HEK293 (cell line): Measurements from ENCODE around the gene FBXO45.
A peak's percentile ranks its signal among the peaks of the same experiment; 100 is the strongest.

Experiments
- CTCF ChIA-PET: fragments of 350-600 bp; formaldehyde crosslinking; extraction: SDS; loops from one replicate; lab custom pipeline; 2021; ENCODE audit warnings: antibody characterized with exemption; lab: Yijun Ruan, JAX
- POLR2A ChIA-PET: fragments of 300-600 bp; formaldehyde crosslinking; extraction: SDS; loops from one replicate; lab custom pipeline; 2020; ENCODE audit warnings: antibody characterized with exemption, inconsistent platforms; lab: Yijun Ruan, JAX
- H3K27ac ChIP-seq: fragments of 200-500 bp; sonication (Bioruptor generic); 2 replicates; pipeline ENCODE4 v1.5.1; 2014; ENCODE audit warnings: low read depth, low read length, control low read depth, inconsistent platforms; ENCODE audit errors: extremely low read depth
- H3K36me3 ChIP-seq, 2 experiments: fragments of 200-500 bp in 1 of 2; sonication (Bioruptor generic) in 1 of 2; 1 replicate in 1 of 2; 2 replicates in 1 of 2; pipeline ENCODE4 v1.5.1; 2014 to 2017; ENCODE audit warnings: inconsistent platforms in 2 of 2, low read length in 2 of 2; ENCODE audit not compliant: control insufficient read depth in 2 of 2, insufficient read depth in 1 of 2
- H3K4me1 ChIP-seq: fragments of 200-500 bp; sonication (Bioruptor generic); 2 replicates; pipeline ENCODE4 v1.5.1; 2014; ENCODE audit warnings: mild to moderate bottlenecking, low read length, inconsistent platforms; ENCODE audit not compliant: control insufficient read depth, insufficient read depth
- H3K4me3 ChIP-seq: 2 replicates; pipeline ENCODE4 v1.5.1; 2011; ENCODE audit warnings: low read depth, mild to moderate bottlenecking, control low read depth, low read length, moderate library complexity
- H3K9me3 ChIP-seq: fragments of 200-500 bp; sonication (Bioruptor generic); 2 replicates; pipeline ENCODE4 v1.5.1; 2014; ENCODE audit warnings: low read depth, low read length, inconsistent platforms; ENCODE audit not compliant: control insufficient read depth, insufficient read depth
- BCL11A ChIP-seq: fragments of 450-650 bp; formaldehyde crosslinking; IDR thresholded peaks from 2 replicates; pipeline ENCODE4 v1.5.1; 2016; ENCODE audit warnings: low read depth, missing biosample characterization, missing genetic modification characterization
- FEZF1 ChIP-seq: fragments of 450-650 bp; formaldehyde crosslinking; IDR thresholded peaks from 2 replicates; pipeline ENCODE4 v1.5.1; 2016; ENCODE audit warnings: missing biosample characterization, missing genetic modification characterization
- GLIS2 ChIP-seq: fragments of 450-650 bp; formaldehyde crosslinking; IDR thresholded peaks from 2 replicates; pipeline ENCODE4 v1.5.1; 2016; ENCODE audit warnings: missing biosample characterization, missing genetic modification characterization
- KLF8 ChIP-seq: fragments of 450-650 bp; formaldehyde crosslinking; IDR thresholded peaks from 2 replicates; pipeline ENCODE4 v1.5.1; 2016; ENCODE audit warnings: missing biosample characterization, missing genetic modification characterization
- MZF1 ChIP-seq: fragments of 450-650 bp; formaldehyde crosslinking; IDR thresholded peaks from 2 replicates; pipeline ENCODE4 v1.5.1; 2017; ENCODE audit warnings: missing biosample characterization, missing genetic modification characterization, borderline replicate concordance
- REPIN1 ChIP-seq: fragments of 450-650 bp; formaldehyde crosslinking; IDR thresholded peaks from 2 replicates; pipeline ENCODE4 v1.5.1; 2017; ENCODE audit warnings: missing biosample characterization, missing genetic modification characterization, low read depth
- ZFP3 ChIP-seq: fragments of 450-650 bp; formaldehyde crosslinking; IDR thresholded peaks from 2 replicates; pipeline ENCODE4 v1.5.1; 2016; ENCODE audit warnings: low read depth, missing biosample characterization, missing genetic modification characterization
- ZIC2 ChIP-seq: fragments of 450-650 bp; formaldehyde crosslinking; IDR thresholded peaks from 2 replicates; pipeline ENCODE4 v1.5.1; 2016; ENCODE audit warnings: missing biosample characterization, missing genetic modification characterization
- ZNF132 ChIP-seq: fragments of 450-650 bp; formaldehyde crosslinking; IDR thresholded peaks from 2 replicates; pipeline ENCODE4 v1.5.1; 2017; ENCODE audit warnings: missing biosample characterization, missing genetic modification characterization, borderline replicate concordance
- ZNF138 ChIP-seq: fragments of 450-650 bp; formaldehyde crosslinking; IDR thresholded peaks from 2 replicates; pipeline ENCODE4 v1.5.1; 2016; ENCODE audit warnings: missing biosample characterization, missing genetic modification characterization, borderline replicate concordance
- ZNF140 ChIP-seq: fragments of 450-650 bp; formaldehyde crosslinking; IDR thresholded peaks from 2 replicates; pipeline ENCODE4 v1.5.1; 2016; ENCODE audit warnings: missing biosample characterization, missing genetic modification characterization
- ZNF146 ChIP-seq: fragments of 450-650 bp; formaldehyde crosslinking; IDR thresholded peaks from 2 replicates; pipeline ENCODE4 v1.5.1; 2016; ENCODE audit warnings: missing biosample characterization, missing genetic modification characterization
- ZNF274 ChIP-seq, 2 experiments: fragments of 200-500 bp in 1 of 2; fragments of 450-650 bp in 1 of 2; sonication (Bioruptor generic) in 1 of 2; formaldehyde crosslinking in 1 of 2; IDR thresholded peaks; 2 replicates each; pipeline versions ENCODE4 v1.5.1 to v1.6.1; 2014 to 2016; ENCODE audit warnings: borderline replicate concordance in 1 of 2, inconsistent platforms in 1 of 2, low read length in 1 of 2, missing biosample characterization in 1 of 2, missing genetic modification characterization in 1 of 2
- ZNF341 ChIP-seq: fragments of 450-650 bp; formaldehyde crosslinking; IDR thresholded peaks from 2 replicates; pipeline ENCODE4; 2016; ENCODE audit warnings: low read depth, missing biosample characterization, missing genetic modification characterization
- ZNF354C ChIP-seq: fragments of 450-650 bp; formaldehyde crosslinking; IDR thresholded peaks from 2 replicates; pipeline ENCODE4 v1.5.1; 2016; ENCODE audit warnings: missing biosample characterization, missing genetic modification characterization, low read depth, borderline replicate concordance
- ZNF473 ChIP-seq: fragments of 450-650 bp; formaldehyde crosslinking; IDR thresholded peaks from 2 replicates; pipeline ENCODE4 v1.5.1; 2017; ENCODE audit warnings: missing biosample characterization, missing genetic modification characterization
- ZNF529 ChIP-seq: fragments of 450-650 bp; formaldehyde crosslinking; IDR thresholded peaks from 2 replicates; pipeline ENCODE4 v1.5.1; 2017; ENCODE audit warnings: missing genetic modification characterization, missing biosample characterization; ENCODE audit not compliant: insufficient replicate concordance
- ZNF544 ChIP-seq: fragments of 450-650 bp; formaldehyde crosslinking; IDR thresholded peaks from 2 replicates; pipeline ENCODE4 v1.5.0; 2017; ENCODE audit warnings: missing biosample characterization, missing genetic modification characterization
- ZNF596 ChIP-seq: fragments of 450-650 bp; IDR thresholded peaks from 2 replicates; pipeline ENCODE4 v1.5.0; 2018; ENCODE audit warnings: missing biosample characterization, mild to moderate bottlenecking, missing genetic modification characterization, moderate library complexity
- ZNF629 ChIP-seq: fragments of 450-650 bp; formaldehyde crosslinking; IDR thresholded peaks from 2 replicates; pipeline ENCODE4 v1.5.1; 2017; ENCODE audit warnings: missing biosample characterization, missing genetic modification characterization
- ZNF660 ChIP-seq: fragments of 450-650 bp; IDR thresholded peaks from 2 replicates; pipeline ENCODE4 v1.5.1; 2018; ENCODE audit warnings: missing biosample characterization, mild to moderate bottlenecking, missing genetic modification characterization
- ZNF670 ChIP-seq: fragments of 450-650 bp; formaldehyde crosslinking; IDR thresholded peaks from 2 replicates; pipeline ENCODE4 v1.5.1; 2016; ENCODE audit warnings: missing biosample characterization, missing genetic modification characterization, low read depth
- ZNF701 ChIP-seq: fragments of 450-650 bp; formaldehyde crosslinking; IDR thresholded peaks from 2 replicates; pipeline ENCODE4 v1.5.1; 2016; ENCODE audit warnings: missing biosample characterization, missing genetic modification characterization
- ZNF768 ChIP-seq: fragments of 450-650 bp; formaldehyde crosslinking; IDR thresholded peaks from 2 replicates; pipeline ENCODE4 v1.5.1; 2018; ENCODE audit warnings: missing biosample characterization, mild to moderate bottlenecking, missing genetic modification characterization
- TF ChIP-seq, protein P1 (sequence below): fragments of 450-650 bp; formaldehyde crosslinking; IDR thresholded peaks from 2 replicates; pipeline ENCODE4 v1.5.1; 2017; ENCODE audit warnings: missing biosample characterization, missing genetic modification characterization
- TF ChIP-seq, protein P2 (sequence below): fragments of 450-650 bp; formaldehyde crosslinking; IDR thresholded peaks from 2 replicates; pipeline ENCODE4 v1.5.1; 2016; ENCODE audit warnings: missing biosample characterization, missing genetic modification characterization, low read depth

The FBXO45 gene

DNA sequence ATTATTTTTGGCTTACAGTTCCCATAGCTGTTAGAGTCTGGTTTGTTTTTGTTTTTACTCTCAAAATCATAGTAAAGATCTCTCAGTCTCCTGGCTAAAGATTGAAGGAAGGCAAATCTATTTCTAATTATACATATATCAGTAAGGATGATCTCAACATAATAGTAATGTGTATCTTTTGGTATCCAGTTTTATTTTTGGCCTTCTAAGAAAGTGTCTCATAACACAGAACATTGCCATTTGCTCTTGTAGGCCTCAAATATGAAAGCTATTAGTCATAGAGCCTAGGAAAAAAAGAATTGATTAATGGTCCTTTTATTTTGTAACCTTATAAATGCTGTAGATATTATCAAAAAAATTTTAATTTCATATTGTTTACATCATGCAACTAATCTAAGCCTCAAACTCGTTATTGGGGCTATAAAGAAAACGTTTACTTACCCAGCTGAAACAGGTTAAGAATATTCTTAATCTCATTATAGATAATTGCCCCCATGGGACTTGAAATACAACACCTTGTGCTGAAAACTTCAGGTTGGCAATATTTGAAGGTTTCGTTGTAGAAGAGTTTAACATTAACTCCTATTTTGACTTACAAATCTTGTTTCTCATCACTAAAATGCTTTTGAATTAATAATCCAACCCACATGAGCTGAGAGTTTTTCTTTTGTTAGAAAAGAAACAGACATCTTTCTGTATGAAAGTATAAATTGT lies 16.7 kb downstream of the FBXO45 start:
- ChIA-PET CTCF (interaction anchor here (0.7 kb wide), 1 partner anchor 38 kb away, joined by 6 read pairs; no protein-coding TSS in a partner anchor), POLR2A (no interaction called here)
- H3K36me3 ChIP-seq = peaks cover 0 to 37% of the 10 kb centered on the region in 2 experiments; a peak in 1 of 3 replicates
- no peaks in the 10 kb centered on the region for H3K4me1 ChIP-seq
- TF ChIP-seq ZNF596 (tag by site-specific recombination) = no peak
- TF ChIP-seq ZFP3 (tag by site-specific recombination) = no peak
- no peak for TF ChIP-seq BCL11A
- TF ChIP-seq, protein P1, sequence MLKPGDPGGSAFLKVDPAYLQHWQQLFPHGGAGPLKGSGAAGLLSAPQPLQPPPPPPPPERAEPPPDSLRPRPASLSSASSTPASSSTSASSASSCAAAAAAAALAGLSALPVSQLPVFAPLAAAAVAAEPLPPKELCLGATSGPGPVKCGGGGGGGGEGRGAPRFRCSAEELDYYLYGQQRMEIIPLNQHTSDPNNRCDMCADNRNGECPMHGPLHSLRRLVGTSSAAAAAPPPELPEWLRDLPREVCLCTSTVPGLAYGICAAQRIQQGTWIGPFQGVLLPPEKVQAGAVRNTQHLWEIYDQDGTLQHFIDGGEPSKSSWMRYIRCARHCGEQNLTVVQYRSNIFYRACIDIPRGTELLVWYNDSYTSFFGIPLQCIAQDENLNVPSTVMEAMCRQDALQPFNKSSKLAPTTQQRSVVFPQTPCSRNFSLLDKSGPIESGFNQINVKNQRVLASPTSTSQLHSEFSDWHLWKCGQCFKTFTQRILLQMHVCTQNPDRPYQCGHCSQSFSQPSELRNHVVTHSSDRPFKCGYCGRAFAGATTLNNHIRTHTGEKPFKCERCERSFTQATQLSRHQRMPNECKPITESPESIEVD (tag by site-specific recombination) = peak; percentile 55
- TF ChIP-seq ZNF138 (tag by site-specific recombination) = no peak
- TF ChIP-seq ZNF132 (tag by site-specific recombination) = no peak
- no peak for TF ChIP-seq ZNF529
- H3K27ac ChIP-seq = no peak overlapping the region
- no peak overlapping the region for H3K4me3 ChIP-seq
- H3K9me3 ChIP-seq = no peaks in the 10 kb centered on the region

DNA sequence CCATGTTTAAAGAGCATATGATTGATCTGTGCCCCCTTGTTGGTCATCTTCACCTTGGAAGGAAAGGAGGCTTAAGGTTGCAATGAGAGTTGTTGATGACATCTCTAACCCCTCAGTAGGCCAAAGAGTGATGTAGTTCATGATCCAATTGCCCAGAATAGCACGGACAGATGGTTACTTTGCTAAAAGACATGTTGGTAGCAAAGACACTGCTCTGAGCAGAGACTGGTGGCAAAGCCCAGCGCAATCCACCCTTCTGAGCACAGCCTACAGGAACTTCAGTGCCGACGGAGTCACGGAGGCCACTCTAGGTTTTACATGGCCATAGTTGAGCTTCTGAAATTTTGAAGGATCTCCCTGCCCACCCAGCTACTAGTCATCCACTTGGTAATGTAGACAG lies 21.8 kb downstream of the FBXO45 start:
- CTCF ChIA-PET = interaction anchor here (0.5 kb wide), 1 partner anchor 394 kb away, joined by 3 read pairs; no protein-coding TSS in a partner anchor
- Histone ChIP-seq H3K36me3 (peaks cover 0 to 10% of the 10 kb centered on the region in 2 experiments; a peak in 1 of 3 replicates), H3K4me3 (no peak overlapping the region), H3K27ac (no peak overlapping the region), H3K9me3 (no peaks in the 10 kb centered on the region), H3K4me1 (no peaks in the 10 kb centered on the region)
- POLR2A ChIA-PET = no interaction called here
- no peak for TF ChIP-seq ZNF701 (tag by site-specific recombination)
- TF ChIP-seq ZNF670 = no peak
- no peak for TF ChIP-seq ZNF354C
- no peak for TF ChIP-seq ZNF768 (tag by site-specific recombination)
- no peak for TF ChIP-seq MZF1 (tag by site-specific recombination)
- no peak for TF ChIP-seq ZNF140 (tag by site-specific recombination)
- TF ChIP-seq GLIS2 = no peak
- no peak for TF ChIP-seq ZNF660 (tag by site-specific recombination)
- no peak for TF ChIP-seq ZNF473 (tag by site-specific recombination)
- TF ChIP-seq ZNF544 (tag by site-specific recombination) = no peak
- TF ChIP-seq ZNF274 (IDR thresholded peaks at IDR 0.05; ENCODE audit: low read length) = no peak
- no peak for TF ChIP-seq ZNF274 (tag by site-specific recombination; IDR thresholded peaks at IDR 0.05; ENCODE audit: borderline replicate concordance)
- TF ChIP-seq ZNF629 (tag by site-specific recombination) = no peak

DNA sequence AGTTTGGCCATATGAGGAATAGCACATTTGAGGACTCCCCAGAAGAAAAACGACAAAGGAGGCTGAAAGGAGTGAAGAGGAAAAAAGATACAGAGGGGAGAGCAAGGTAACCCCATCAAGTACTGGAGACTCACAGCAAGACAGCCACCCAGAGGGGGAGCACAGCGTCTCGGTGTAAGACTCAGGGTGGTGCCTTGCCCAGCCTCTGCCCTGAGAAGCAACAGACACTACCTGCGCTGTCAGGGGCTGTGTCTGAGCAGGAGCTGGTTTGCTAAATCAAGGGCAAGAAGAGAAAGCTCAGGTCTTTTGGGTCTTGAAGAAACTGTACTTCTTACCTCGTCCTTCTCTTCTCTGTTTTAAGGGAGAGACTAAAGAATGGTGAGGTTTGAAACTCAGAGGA lies 27.9 kb downstream of the FBXO45 start:
- Histone ChIP-seq H3K27ac (no peak overlapping the region), H3K36me3 (no peaks in the 10 kb centered on the region), H3K4me1 (no peaks in the 10 kb centered on the region), H3K9me3 (no peaks in the 10 kb centered on the region), H3K4me3 (no peak overlapping the region)
- TF ChIP-seq ZNF146 (tag by site-specific recombination) = no peak
- no peak for TF ChIP-seq REPIN1 (tag by site-specific recombination)
- no peak for TF ChIP-seq KLF8 (tag by site-specific recombination)
- peak; percentile 26; the same call in 1 of the 2 replicates for TF ChIP-seq ZIC2 (tag by site-specific recombination)
- TF ChIP-seq, protein P2, sequence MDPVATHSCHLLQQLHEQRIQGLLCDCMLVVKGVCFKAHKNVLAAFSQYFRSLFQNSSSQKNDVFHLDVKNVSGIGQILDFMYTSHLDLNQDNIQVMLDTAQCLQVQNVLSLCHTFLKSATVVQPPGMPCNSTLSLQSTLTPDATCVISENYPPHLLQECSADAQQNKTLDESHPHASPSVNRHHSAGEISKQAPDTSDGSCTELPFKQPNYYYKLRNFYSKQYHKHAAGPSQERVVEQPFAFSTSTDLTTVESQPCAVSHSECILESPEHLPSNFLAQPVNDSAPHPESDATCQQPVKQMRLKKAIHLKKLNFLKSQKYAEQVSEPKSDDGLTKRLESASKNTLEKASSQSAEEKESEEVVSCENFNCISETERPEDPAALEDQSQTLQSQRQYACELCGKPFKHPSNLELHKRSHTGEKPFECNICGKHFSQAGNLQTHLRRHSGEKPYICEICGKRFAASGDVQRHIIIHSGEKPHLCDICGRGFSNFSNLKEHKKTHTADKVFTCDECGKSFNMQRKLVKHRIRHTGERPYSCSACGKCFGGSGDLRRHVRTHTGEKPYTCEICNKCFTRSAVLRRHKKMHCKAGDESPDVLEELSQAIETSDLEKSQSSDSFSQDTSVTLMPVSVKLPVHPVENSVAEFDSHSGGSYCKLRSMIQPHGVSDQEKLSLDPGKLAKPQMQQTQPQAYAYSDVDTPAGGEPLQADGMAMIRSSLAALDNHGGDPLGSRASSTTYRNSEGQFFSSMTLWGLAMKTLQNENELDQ (tag by site-specific recombination) = no peak
- no peak for TF ChIP-seq ZNF341 (tag by site-specific recombination)
- no peak for TF ChIP-seq FEZF1 (tag by site-specific recombination)
- TF ChIP-seq ZNF629 (tag by site-specific recombination) = no peak
- CTCF ChIA-PET = interaction anchor here (0.9 to 1.1 kb wide), 2 partner anchors 13 to 89 kb away, joined by 3 to 4 read pairs; no protein-coding TSS in a partner anchor
- POLR2A ChIA-PET = no interaction called here
